Hepatocyte (in vitro differentiated cells): ENCODE measurements around the gene CTRB2. TPM values are rescaled to one million over a fixed set of nuclear protein-coding genes. Genes with fewer than 3 reads are reported as not detected.

Experiments used
- DNase-seq: peaks from one replicate; pipeline ENCODE4 v3.0.0-alpha.2; 2016; ENCODE audit warnings: low spot score
- H2AFZ ChIP-seq: fragments of 200-600 bp; sonication (generic); 2 replicates; pipeline ENCODE4 v1.6.0; 2016; ENCODE audit warnings: antibody characterized with exemption, mild to moderate bottlenecking
- H3K27ac ChIP-seq: fragments of 200-600 bp; sonication (generic); 2 replicates; pipeline ENCODE4 v1.5.1; 2016; ENCODE audit warnings: mild to moderate bottlenecking
- H3K27me3 ChIP-seq: fragments of 200-600 bp; sonication (generic); 2 replicates; pipeline ENCODE4 v1.6.1; 2016
- H3K36me3 ChIP-seq: fragments of 200-600 bp; sonication (generic); replicated peaks from 2 replicates; pipeline ENCODE4 v1.5.1; 2016; ENCODE audit warnings: low read depth; ENCODE audit not compliant: insufficient read depth
- H3K4me1 ChIP-seq: fragments of 200-600 bp; sonication (generic); 2 replicates; pipeline ENCODE4 v1.5.1; 2016; ENCODE audit warnings: mild to moderate bottlenecking, moderate library complexity; ENCODE audit not compliant: insufficient read depth
- H3K4me2 ChIP-seq: fragments of 200-600 bp; sonication (generic); 2 replicates; pipeline ENCODE4 v1.6.0; 2016
- H3K4me3 ChIP-seq: fragments of 200-600 bp; sonication (generic); 2 replicates; pipeline ENCODE4 v1.5.1; 2016; ENCODE audit warnings: mild to moderate bottlenecking
- H3K79me2 ChIP-seq: fragments of 200-600 bp; sonication (generic); 2 replicates; pipeline ENCODE4 v1.6.0; 2017; ENCODE audit warnings: mild to moderate bottlenecking
- H3K9me2 ChIP-seq: fragments of 200-600 bp; sonication (generic); replicated peaks from 2 replicates; pipeline ENCODE4 v1.6.0; 2017; ENCODE audit warnings: mild to moderate bottlenecking; ENCODE audit not compliant: insufficient read depth
- H3K9me3 ChIP-seq: fragments of 200-600 bp; sonication (generic); 2 replicates; pipeline ENCODE4 v1.5.1; 2016; ENCODE audit warnings: low read depth, mild to moderate bottlenecking
- H4K20me1 ChIP-seq: fragments of 200-600 bp; sonication (generic); 2 replicates; pipeline ENCODE4 v1.6.0; 2016; ENCODE audit warnings: mild to moderate bottlenecking; ENCODE audit not compliant: insufficient read depth, poor library complexity, severe bottlenecking
- EZH2 ChIP-seq: fragments of 200-600 bp; sonication (generic); IDR thresholded peaks from 2 replicates; pipeline ENCODE4 v1.6.1; 2016; ENCODE audit warnings: antibody characterized with exemption, mild to moderate bottlenecking, borderline replicate concordance
- EZH2phosphoT487 ChIP-seq: fragments of 200-600 bp; sonication (generic); IDR thresholded peaks from one replicate; pipeline ENCODE4 v1.6.1; 2018; ENCODE audit warnings: antibody characterized with exemption, mild to moderate bottlenecking, low read depth, moderate library complexity; ENCODE audit not compliant: unreplicated experiment, severe bottlenecking
- WGBS: methylation state at CpG from one replicate; pipeline ENCODE4 v1.1.6; 2016; ENCODE audit warnings: low lambda C conversion rate; ENCODE audit errors: missing lambda C conversion rate; 5-methylcytosine and 5-hydroxymethylcytosine counted together
- polyA plus RNA-seq: library from polyadenylated mRNA; unstranded; fragments of >200 nt; fragmentation: Nextera tagmentation; extraction: Ambion mirVana; gene quantifications from 2 replicates; pipeline ENCODE4 v1.2.1, GENCODE V29; 2016
- total RNA-seq: library from RNA; depleted of rRNA; stranded (reverse); fragments of >200 nt; gene quantifications from 2 replicates; pipeline ENCODE4 v1.2.3, GENCODE V29; 2014
- TF ChIP-seq, protein P1 (sequence below): fragments of 200-600 bp; sonication (generic); IDR thresholded peaks from 2 replicates; pipeline ENCODE4 v1.5.1; 2016; ENCODE audit warnings: antibody characterized with exemption, mild to moderate bottlenecking; ENCODE audit not compliant: poor library complexity

Gene CTRB2
- total and polyA plus RNA-seq, 2 experiments from 2014 or later = 0.44 TPM; not detected in 1

DNA sequence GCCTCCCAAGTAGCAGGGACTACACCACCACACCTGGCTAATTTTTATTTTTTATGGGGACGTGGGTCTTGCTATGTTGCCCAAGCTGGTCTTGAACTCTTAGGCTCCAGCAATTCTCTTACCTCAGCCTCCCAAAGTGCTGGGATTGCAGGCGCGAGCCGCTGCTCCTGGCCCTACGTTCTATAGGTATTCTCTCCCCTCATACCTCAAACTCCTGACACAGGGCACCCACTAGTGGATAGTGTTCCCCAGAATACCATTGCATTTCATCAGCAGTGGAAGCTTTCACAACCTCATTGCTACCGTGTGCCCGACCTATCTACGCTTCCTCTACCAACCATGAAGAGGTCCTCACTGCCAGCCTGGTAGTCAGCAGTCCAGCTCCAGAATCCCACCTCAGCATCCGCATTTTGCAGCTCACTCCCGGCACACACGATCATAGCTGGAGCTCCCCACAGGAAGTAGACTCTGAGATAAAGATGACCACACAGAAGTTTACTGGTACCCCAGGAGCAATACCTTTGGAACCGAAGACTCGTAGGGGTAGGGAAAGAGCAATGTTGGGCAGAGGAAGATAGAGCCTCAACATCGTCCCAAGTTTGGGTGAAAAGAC, 9.3 kb downstream of the CTRB2 start:
- H3K27me3 ChIP-seq = no peaks in the 10 kb centered on the region
- no peak overlapping the region for H3K27ac ChIP-seq
- H3K4me2 ChIP-seq = peak overlapping the region; percentile 45
- H3K79me2 ChIP-seq = no peaks in the 10 kb centered on the region
- WGBS = 68% methylated on average over 14 of the region's 14 CpGs
- peaks cover 5% of the 10 kb centered on the region for H3K4me1 ChIP-seq
- H3K9me2 ChIP-seq = no peaks in the 10 kb centered on the region
- H3K9me3 ChIP-seq = no peaks in the 10 kb centered on the region
- no peaks in the 10 kb centered on the region for H4K20me1 ChIP-seq
- no peak overlapping the region for H3K4me3 ChIP-seq
- TF ChIP-seq EZH2phosphoT487 (no peak), EZH2 (no peak)
- TF ChIP-seq, protein P1, sequence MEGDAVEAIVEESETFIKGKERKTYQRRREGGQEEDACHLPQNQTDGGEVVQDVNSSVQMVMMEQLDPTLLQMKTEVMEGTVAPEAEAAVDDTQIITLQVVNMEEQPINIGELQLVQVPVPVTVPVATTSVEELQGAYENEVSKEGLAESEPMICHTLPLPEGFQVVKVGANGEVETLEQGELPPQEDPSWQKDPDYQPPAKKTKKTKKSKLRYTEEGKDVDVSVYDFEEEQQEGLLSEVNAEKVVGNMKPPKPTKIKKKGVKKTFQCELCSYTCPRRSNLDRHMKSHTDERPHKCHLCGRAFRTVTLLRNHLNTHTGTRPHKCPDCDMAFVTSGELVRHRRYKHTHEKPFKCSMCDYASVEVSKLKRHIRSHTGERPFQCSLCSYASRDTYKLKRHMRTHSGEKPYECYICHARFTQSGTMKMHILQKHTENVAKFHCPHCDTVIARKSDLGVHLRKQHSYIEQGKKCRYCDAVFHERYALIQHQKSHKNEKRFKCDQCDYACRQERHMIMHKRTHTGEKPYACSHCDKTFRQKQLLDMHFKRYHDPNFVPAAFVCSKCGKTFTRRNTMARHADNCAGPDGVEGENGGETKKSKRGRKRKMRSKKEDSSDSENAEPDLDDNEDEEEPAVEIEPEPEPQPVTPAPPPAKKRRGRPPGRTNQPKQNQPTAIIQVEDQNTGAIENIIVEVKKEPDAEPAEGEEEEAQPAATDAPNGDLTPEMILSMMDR = no peak
- DNase-seq = no peak
- H2AFZ ChIP-seq = no peak overlapping the region
- no peaks in the 10 kb centered on the region for H3K36me3 ChIP-seq

DNA sequence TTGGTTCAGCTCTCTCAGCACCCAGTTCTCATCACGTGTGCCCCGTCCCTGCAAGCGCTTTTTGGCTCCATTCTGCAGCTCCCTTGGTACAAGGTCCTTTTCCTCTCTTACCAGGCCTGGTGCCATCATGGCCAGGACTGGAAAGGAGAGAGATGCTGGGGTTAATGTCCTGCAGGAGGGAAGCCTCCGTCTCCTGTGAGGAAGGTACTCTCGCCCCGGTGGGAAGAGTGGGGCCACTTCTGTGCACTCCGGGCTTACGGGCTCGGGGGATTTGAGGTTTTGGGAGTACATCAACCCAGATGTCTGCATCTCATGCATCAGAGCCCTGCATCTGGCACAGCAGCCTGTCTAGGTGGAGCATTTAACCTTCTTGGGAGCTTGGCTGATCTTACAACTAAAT, 10.1 kb downstream of the CTRB2 start:
- 73% methylated on average over 9 of the region's 9 CpGs for WGBS

DNA sequence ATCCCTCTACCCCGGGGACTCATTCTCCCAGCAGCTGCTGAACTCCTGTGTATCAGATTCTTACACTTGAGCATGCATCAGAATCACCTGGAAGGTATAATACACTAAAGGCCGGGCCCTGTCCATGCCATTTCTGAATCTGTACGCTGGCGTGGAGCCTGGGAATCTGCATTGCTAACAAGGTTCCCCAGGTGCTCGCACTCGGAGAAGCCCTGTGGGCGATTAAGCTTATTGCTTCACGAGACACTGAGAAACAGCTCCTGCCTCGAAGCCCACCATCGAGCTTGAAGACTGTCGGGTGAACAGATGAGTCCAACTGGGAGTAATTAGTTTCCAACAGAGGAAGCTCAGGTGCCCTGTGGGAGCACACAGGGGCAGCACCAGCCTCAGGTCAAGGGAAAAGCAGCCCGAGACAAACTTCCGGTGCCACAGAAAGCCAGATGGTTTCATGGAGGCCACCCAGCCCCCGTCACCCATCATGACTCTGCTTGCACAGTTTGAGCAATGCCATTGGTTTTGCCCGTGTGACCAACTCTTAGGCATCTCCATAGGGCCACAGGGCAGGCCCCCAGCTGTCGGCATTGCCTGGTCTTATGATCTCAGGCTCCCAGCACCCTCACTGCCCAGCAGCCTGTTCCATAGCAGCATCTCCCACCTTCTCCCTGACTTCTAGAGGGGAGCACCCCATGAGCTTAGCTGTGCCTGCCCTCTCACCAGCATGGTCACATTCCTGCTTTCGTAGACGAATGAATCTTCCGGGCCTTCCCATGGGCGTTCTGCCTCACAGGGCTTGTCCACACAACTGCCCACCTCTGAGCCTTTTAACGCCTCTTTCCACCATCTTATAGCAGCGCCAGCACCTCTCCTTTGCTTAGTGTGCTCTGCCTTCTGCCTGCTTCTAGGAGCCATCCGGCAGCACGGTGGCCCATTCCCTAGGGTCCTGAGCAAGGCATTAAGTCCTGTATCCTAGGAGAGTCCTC, 10.9 kb downstream of the CTRB2 start:
- Histone ChIP-seq H3K4me3 (no peak overlapping the region), H3K27me3 (no peaks in the 10 kb centered on the region), H3K79me2 (no peaks in the 10 kb centered on the region), H2AFZ (no peak overlapping the region), H4K20me1 (no peaks in the 10 kb centered on the region), H3K9me3 (no peaks in the 10 kb centered on the region), H3K4me1 (peaks cover 5% of the 10 kb centered on the region), H3K4me2 (no peak overlapping the region), H3K9me2 (no peaks in the 10 kb centered on the region), H3K27ac (no peak overlapping the region), H3K36me3 (no peaks in the 10 kb centered on the region)
- WGBS = 90% methylated on average over 24 of the region's 24 CpGs
- TF ChIP-seq, protein P1 = no peak
- TF ChIP-seq EZH2phosphoT487 = no peak
- TF ChIP-seq EZH2 = no peak
- DNase-seq = no peak

More for the DNA sequence above, 10.1 kb downstream of the CTRB2 start:
- no peaks in the 10 kb centered on the region for H3K9me2 ChIP-seq
- no peak overlapping the region for H2AFZ ChIP-seq
- no peaks in the 10 kb centered on the region for H3K27me3 ChIP-seq
- H3K79me2 ChIP-seq = no peaks in the 10 kb centered on the region
- H3K4me3 ChIP-seq = no peak overlapping the region
- H3K9me3 ChIP-seq = no peaks in the 10 kb centered on the region
- no peaks in the 10 kb centered on the region for H4K20me1 ChIP-seq
- no peaks in the 10 kb centered on the region for H3K36me3 ChIP-seq
- no peak for DNase-seq
- no peak overlapping the region for H3K4me2 ChIP-seq
- H3K27ac ChIP-seq = no peak overlapping the region
- TF ChIP-seq EZH2phosphoT487 (no peak), EZH2 (no peak)
- TF ChIP-seq, protein P1 = no peak
- H3K4me1 ChIP-seq = peaks cover 5% of the 10 kb centered on the region
